H1 (cell line): Measurements from ENCODE around the gene RIN3. TPM values are rescaled to one million over a fixed set of nuclear protein-coding genes. Genes with fewer than 3 reads are reported as not detected.

Experiments
- CTCF ChIA-PET: fragments of 300-600 bp; sonication (Branson Sonifier 250); formaldehyde crosslinking; loops from one replicate; lab custom pipeline; 2021; ENCODE audit not compliant: partially characterized antibody; lab: Charles Lee
- POLR2A ChIA-PET: fragments of 300-600 bp; sonication (Branson Sonifier 250); formaldehyde crosslinking; loops from one replicate; lab custom pipeline; 2021; ENCODE audit warnings: inconsistent platforms; ENCODE audit not compliant: partially characterized antibody; lab: Charles Lee
- DNase-seq, 2 experiments: peaks; one replicate each; pipeline versions ENCODE4 v3.0.0 to v3.0.0-alpha.2; 2010 to 2022; ENCODE audit warnings: low spot score in 2 of 2, low read depth in 1 of 2, mixed read lengths in 1 of 2
- FAIRE-seq: peaks from 2 replicates; lab custom pipeline; 2011; peaks lifted over from hg19 to GRCh38; lab: Jason Lieb, UNC
- H2AFZ ChIP-seq: 2 replicates; pipeline ENCODE4 v1.8.1; 2012; ENCODE audit warnings: low read length, inconsistent platforms
- H2AK5ac ChIP-seq: 2 replicates; pipeline ENCODE4 v1.6.1; 2013; ENCODE audit warnings: low read depth, low read length
- H2BK120ac ChIP-seq: replicated peaks from 2 replicates; pipeline ENCODE3; 2013; ENCODE audit warnings: low read depth, low read length, inconsistent platforms
- H2BK12ac ChIP-seq: 2 replicates; pipeline ENCODE4 v1.6.1; 2013; ENCODE audit warnings: low read depth, low read length
- H2BK15ac ChIP-seq: 2 replicates; pipeline ENCODE4 v1.6.1; 2013; ENCODE audit warnings: low read length
- H2BK20ac ChIP-seq: 2 replicates; pipeline ENCODE4 v1.6.1; 2013; ENCODE audit warnings: low read length
- H2BK5ac ChIP-seq: 2 replicates; pipeline ENCODE4 v1.6.1; 2013; ENCODE audit warnings: low read depth, low read length
- H3K14ac ChIP-seq: 2 replicates; pipeline ENCODE4 v1.6.1; 2013; ENCODE audit warnings: inconsistent platforms; ENCODE audit not compliant: insufficient read length
- H3K18ac ChIP-seq: 2 replicates; pipeline ENCODE4 v1.6.1; 2013; ENCODE audit warnings: low read length; ENCODE audit errors: extremely low read depth
- H3K23ac ChIP-seq: 2 replicates; pipeline ENCODE4 v1.6.1; 2013; ENCODE audit warnings: inconsistent platforms; ENCODE audit not compliant: insufficient read length
- H3K23me2 ChIP-seq: 2 replicates; pipeline ENCODE4 v1.6.1; 2013; ENCODE audit warnings: low read depth, low read length
- H3K27ac ChIP-seq: 2 replicates; pipeline ENCODE4 v1.6.1; 2011; ENCODE audit warnings: low read depth, low read length, inconsistent platforms
- H3K27me3 ChIP-seq, 4 experiments: replicated peaks in 1 of 4; 1 replicate in 1 of 4; 2 replicates in 3 of 4; pipeline versions ENCODE4 v1.6.1 to v1.8.1; 2011 to 2013; ENCODE audit warnings: low read length in 3 of 4, mild to moderate bottlenecking in 3 of 4, inconsistent platforms in 2 of 4, mixed read lengths in 2 of 4, moderate library complexity in 1 of 4; ENCODE audit not compliant: control insufficient read depth in 3 of 4, insufficient read depth in 3 of 4; ENCODE audit errors: extremely low read depth in 1 of 4
- H3K36me3 ChIP-seq, 4 experiments: 2 replicates each; pipeline versions ENCODE4 v1.6.1 to v1.8.1; 2011 to 2013; ENCODE audit warnings: mild to moderate bottlenecking in 4 of 4, low read length in 3 of 4, moderate library complexity in 2 of 4, control low read depth in 1 of 4, inconsistent platforms in 1 of 4; ENCODE audit not compliant: insufficient read depth in 4 of 4, control insufficient read depth in 2 of 4
- H3K4ac ChIP-seq: replicated peaks from 2 replicates; pipeline ENCODE3; 2013; ENCODE audit warnings: low read length, low read depth, mixed read lengths, inconsistent platforms; ENCODE audit not compliant: insufficient read length
- H3K4me1 ChIP-seq, 4 experiments: replicated peaks in 1 of 4; 1 replicate in 1 of 4; 2 replicates in 3 of 4; pipeline versions ENCODE4 v1.6.1 to v1.8.1; 2011 to 2013; ENCODE audit warnings: low read length in 3 of 4, inconsistent platforms in 2 of 4, mixed read lengths in 1 of 4; ENCODE audit not compliant: insufficient read depth in 4 of 4, control insufficient read depth in 3 of 4
- H3K4me2 ChIP-seq, 2 experiments: 2 replicates each; pipeline versions ENCODE4 v1.6.1 to v1.8.1; 2011 to 2013; ENCODE audit warnings: low read depth in 2 of 2, low read length in 2 of 2, control low read depth in 1 of 2, inconsistent platforms in 1 of 2, mild to moderate bottlenecking in 1 of 2; ENCODE audit not compliant: insufficient read depth in 1 of 2
- H3K4me3 ChIP-seq, 4 experiments: fragments of 200-600, 300-600 bp in 1 of 4; sonication (generic), shearing (Covaris generic), sonication (Bioruptor Twin) in 1 of 4; 2 replicates each; pipeline versions ENCODE4 v1.5.1 to v1.8.1; 2011 to 2016; ENCODE audit warnings: low read length in 4 of 4, low read depth in 3 of 4, control low read depth in 2 of 4, inconsistent platforms in 2 of 4, mild to moderate bottlenecking in 2 of 4, mixed read lengths in 1 of 4, moderate library complexity in 1 of 4; ENCODE audit not compliant: insufficient read depth in 2 of 4; ENCODE audit errors: extremely low read depth in 1 of 4
- H3K56ac ChIP-seq: replicated peaks from 2 replicates; pipeline ENCODE3; 2013; ENCODE audit warnings: low read depth, mild to moderate bottlenecking, mixed read lengths, low read length, inconsistent platforms; ENCODE audit not compliant: insufficient read length
- H3K79me1 ChIP-seq: 2 replicates; pipeline ENCODE4 v1.6.1; 2013; ENCODE audit warnings: low read depth, low read length, control low read depth
- H3K79me2 ChIP-seq, 2 experiments: 2 replicates each; pipeline versions ENCODE4 v1.6.1 to v1.8.1; 2012 to 2013; ENCODE audit warnings: low read length in 2 of 2, mild to moderate bottlenecking in 2 of 2, inconsistent platforms in 1 of 2; ENCODE audit not compliant: insufficient read depth in 2 of 2, control insufficient read depth in 1 of 2
- H3K9ac ChIP-seq, 4 experiments: replicated peaks in 1 of 4; 1 replicate in 1 of 4; 2 replicates in 3 of 4; pipeline versions ENCODE4 v1.6.1 to v1.8.1; 2011 to 2013; ENCODE audit warnings: low read depth in 3 of 4, low read length in 3 of 4, control low read depth in 2 of 4, mild to moderate bottlenecking in 2 of 4, moderate library complexity in 2 of 4, inconsistent platforms in 1 of 4; ENCODE audit errors: extremely low read depth in 1 of 4
- H3K9me3 ChIP-seq, 2 experiments: 2 replicates each; pipeline versions ENCODE4 v1.6.1 to v1.8.1; 2012 to 2013; ENCODE audit warnings: mild to moderate bottlenecking in 2 of 2, moderate library complexity in 2 of 2, control low read depth in 1 of 2, inconsistent platforms in 1 of 2, low read depth in 1 of 2, low read length in 1 of 2, mixed read lengths in 1 of 2; ENCODE audit not compliant: insufficient read depth in 2 of 2
- H4K20me1 ChIP-seq, 2 experiments: replicated peaks in 1 of 2; 2 replicates each; pipeline versions ENCODE3 to v1.8.1; 2011 to 2013; ENCODE audit warnings: inconsistent platforms in 2 of 2, low read length in 2 of 2, mild to moderate bottlenecking in 1 of 2; ENCODE audit not compliant: insufficient read depth in 2 of 2, control insufficient read depth in 1 of 2
- H4K5ac ChIP-seq: 2 replicates; pipeline ENCODE4 v1.6.1; 2013; ENCODE audit warnings: low read length, low read depth, mixed read lengths, inconsistent platforms; ENCODE audit not compliant: insufficient read length
- H4K8ac ChIP-seq: 2 replicates; pipeline ENCODE4 v1.8.0; 2013; ENCODE audit warnings: mild to moderate bottlenecking, moderate library complexity, low read length, inconsistent platforms; ENCODE audit not compliant: insufficient read depth; ENCODE audit errors: extremely low read depth
- H4K91ac ChIP-seq: replicated peaks from 2 replicates; pipeline ENCODE3; 2013; ENCODE audit warnings: low read length, mixed read lengths, inconsistent platforms; ENCODE audit not compliant: insufficient read length
- CBX5 ChIP-seq: fragments of 300-800, 300-1000 bp; sonication (generic); IDR thresholded peaks from 2 replicates; pipeline ENCODE4 v1.7.1; 2016; ENCODE audit warnings: antibody characterized with exemption, low read length, low read depth
- CEBPB ChIP-seq: IDR thresholded peaks from 2 replicates; pipeline ENCODE4 v1.6.1; 2012; ENCODE audit warnings: low read depth, low read length
- EP300 ChIP-seq, 2 experiments: IDR thresholded peaks; 1 replicate in 1 of 2; 2 replicates in 1 of 2; pipeline ENCODE4 v1.6.1; 2011 to 2012; ENCODE audit warnings: low read depth in 2 of 2, low read length in 2 of 2, mild to moderate bottlenecking in 2 of 2, borderline replicate concordance in 1 of 2, inconsistent platforms in 1 of 2, moderate library complexity in 1 of 2
- HDAC2 ChIP-seq, 2 experiments: fragments of 300-600 bp in 1 of 2; sonication (generic) in 1 of 2; IDR thresholded peaks; 2 replicates each; pipeline ENCODE4 v1.6.1; 2011 to 2012; ENCODE audit warnings: low read depth in 2 of 2, low read length in 2 of 2, mild to moderate bottlenecking in 2 of 2, moderate library complexity in 2 of 2, borderline replicate concordance in 1 of 2, inconsistent platforms in 1 of 2
- HDAC6 ChIP-seq: IDR thresholded peaks from one replicate; pipeline ENCODE4 v1.7.1; 2012; ENCODE audit warnings: low read depth, mild to moderate bottlenecking, inconsistent platforms, low read length, moderate library complexity
- RBBP5 ChIP-seq: IDR thresholded peaks from 2 replicates; pipeline ENCODE4 v1.7.1; 2012; ENCODE audit warnings: low read depth, mild to moderate bottlenecking, inconsistent platforms, low read length, moderate library complexity, borderline replicate concordance
- RNF2 ChIP-seq: fragments of 200-900, 300-1000 bp; sonication (generic); IDR thresholded peaks from 2 replicates; pipeline ENCODE4 v1.7.1; 2016; ENCODE audit warnings: borderline replicate concordance, low read depth, mild to moderate bottlenecking, antibody characterized with exemption, low read length; ENCODE audit not compliant: poor library complexity, severe bottlenecking; ENCODE audit errors: missing control alignments
- SAP30 ChIP-seq: fragments of 300-600 bp; sonication (generic); IDR thresholded peaks from 2 replicates; pipeline ENCODE4 v1.7.1; 2012; ENCODE audit warnings: low read length, moderate library complexity, mild to moderate bottlenecking, inconsistent platforms; ENCODE audit not compliant: insufficient read depth, insufficient replicate concordance
- SUZ12 ChIP-seq: fragments of 200-600 bp; sonication (generic); IDR thresholded peaks from 2 replicates; pipeline ENCODE4 v1.6.1; 2012; ENCODE audit warnings: mild to moderate bottlenecking, inconsistent platforms, low read length, moderate library complexity, mixed read lengths
- TCF12 ChIP-seq: IDR thresholded peaks from 2 replicates; pipeline ENCODE4 v1.6.1; 2011; ENCODE audit warnings: low read depth, mild to moderate bottlenecking, low read length
- WGBS, 2 experiments: shearing (Covaris generic) in 1 of 2; methylation state at CpG; one replicate each; pipeline versions ENCODE4 v1.1.6 to v1.1.7; 2013 to 2015; ENCODE audit warnings: low lambda C conversion rate in 2 of 2, mixed read lengths in 2 of 2, inconsistent platforms in 1 of 2, low coverage in 1 of 2, missing lambda C conversion rate in 1 of 2; ENCODE audit not compliant: insufficient replicate concordance in 2 of 2, insufficient coverage in 1 of 2, insufficient read length in 1 of 2; ENCODE audit errors: extremely low coverage in 1 of 2, missing lambda C conversion rate in 1 of 2; 5-methylcytosine and 5-hydroxymethylcytosine counted together
- polyA plus RNA-seq, 7 experiments: library from polyadenylated mRNA; depleted of rRNA in 3 of 7; stranded (reverse) in 5 of 7; unstranded in 2 of 7; fragments of >200 nt in 5 of 7; fragments of 200-250 nt in 2 of 7; gene quantifications; 1 replicate in 5 of 7; 2 replicates in 1 of 7; 4 replicates in 1 of 7; pipeline versions ENCODE4 v1.2.1 to v1.2.3, GENCODE V29; 2011 to 2013; ENCODE audit warnings: missing spikeins in 2 of 7, mixed read lengths in 2 of 7
- total RNA-seq: library from RNA; stranded (reverse); fragmentation: NEBNext Ultra II Directional; extraction: Animal tissue kit (Norgen Biotek cat#: 25700); gene quantifications from 2 replicates; pipeline ENCODE4 v1.2.1, GENCODE V29; 2021
- TF ChIP-seq, protein P1 (sequence below): IDR thresholded peaks from 2 replicates; pipeline ENCODE4 v1.6.1; 2011; ENCODE audit warnings: low read depth, mild to moderate bottlenecking, low read length; ENCODE audit not compliant: insufficient read depth

The RIN3 gene
- total and polyA plus RNA-seq, 2 of the 8 experiments (the other 6 are each of a cell fraction or from before 2014, with no cell fraction given), result 0.59 to 1.5 TPM

DNA sequence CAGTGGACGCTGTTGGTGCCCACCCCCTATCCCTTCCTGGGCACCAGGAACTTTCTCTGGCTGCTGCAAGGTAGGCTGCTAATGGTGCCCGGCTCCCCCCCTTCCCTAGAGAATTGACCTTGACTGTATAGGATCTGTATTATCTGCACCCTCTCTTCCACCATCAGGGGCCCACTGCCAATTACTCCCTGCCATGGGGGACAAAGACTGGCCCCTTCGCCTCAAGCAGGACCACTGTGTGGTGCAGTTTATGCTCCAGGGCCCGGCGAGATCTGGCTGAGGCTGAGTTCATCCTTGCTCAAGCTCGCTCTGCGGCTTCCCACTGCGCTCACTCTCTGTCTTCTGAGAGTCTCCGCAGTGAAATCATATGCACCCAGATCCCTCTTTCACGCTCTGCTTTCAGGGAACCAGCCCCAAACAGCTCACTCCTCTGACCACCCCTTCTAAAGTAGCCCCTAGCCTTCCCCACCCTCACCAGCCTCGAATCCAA is 139.6 kb downstream of the RIN3 start:
- peaks cover 0 to 5% (median 2%) of the 10 kb centered on the region in 4 experiments; a peak in 2 of 7 replicates for H3K4me1 ChIP-seq
- H3K79me2 ChIP-seq, result no peaks in the 10 kb centered on the region
- H3K4me2 ChIP-seq, result no peak overlapping the region
- CTCF ChIA-PET, result interaction anchor here (0.7 to 3.9 kb wide), 7 partner anchors 15 to 40 kb away, joined by 3 to 17 read pairs (median 3); no protein-coding TSS in a partner anchor
- no peak overlapping the region for H3K4ac ChIP-seq
- no peak overlapping the region for H4K91ac ChIP-seq
- no peak for DNase-seq
- no peak overlapping the region for H2BK5ac ChIP-seq
- no peak overlapping the region for H2BK12ac ChIP-seq
- H3K9ac ChIP-seq, result no peak overlapping the region
- no peak overlapping the region for H2BK120ac ChIP-seq
- H3K9me3 ChIP-seq, result no peaks in the 10 kb centered on the region
- H3K56ac ChIP-seq, result no peak overlapping the region
- no peak overlapping the region for H3K23ac ChIP-seq
- H4K8ac ChIP-seq, result no peak overlapping the region
- H3K23me2 ChIP-seq, result no peaks in the 10 kb centered on the region
- H3K18ac ChIP-seq, result no peak overlapping the region
- no peak overlapping the region for H3K27ac ChIP-seq
- H2BK15ac ChIP-seq, result no peak overlapping the region
- POLR2A ChIA-PET, result interaction anchor here (1.8 kb wide), 1 partner anchor 34 kb away, joined by 5 read pairs; no protein-coding TSS in a partner anchor
- no peak overlapping the region for H2AK5ac ChIP-seq
- H3K27me3 ChIP-seq, result no peaks in the 10 kb centered on the region
- H2AFZ ChIP-seq, result no peak overlapping the region
- no peak for FAIRE-seq
- no peak overlapping the region for H2BK20ac ChIP-seq
- no peak overlapping the region for H3K14ac ChIP-seq
- H3K36me3 ChIP-seq, result no peaks in the 10 kb centered on the region
- no peaks in the 10 kb centered on the region for H3K79me1 ChIP-seq
- WGBS, 2 experiments, result 85% methylated on average over 11 of the region's 11 CpGs; no CpG with 5 or more reads in 1 of the 2 experiments
- no peak overlapping the region for H4K5ac ChIP-seq
- H4K20me1 ChIP-seq, result no peaks in the 10 kb centered on the region
- H3K4me3 ChIP-seq, result no peak overlapping the region
- TF ChIP-seq SAP30 (no peak), RNF2 (no peak), HDAC6 (no peak), RBBP5 (no peak), CBX5 (no peak), TCF12 (no peak), HDAC2 (IDR thresholded peaks at IDR 0.05; ENCODE audit: borderline replicate concordance in 1 of 2, low read depth in 2 of 2, low read length in 2 of 2) (no peak), CEBPB (no peak), SUZ12 (no peak), EP300 (IDR thresholded peaks at IDR 0.05; ENCODE audit: borderline replicate concordance in 1 of 2, low read depth in 2 of 2, low read length in 2 of 2) (no peak)
- TF ChIP-seq, protein P1, sequence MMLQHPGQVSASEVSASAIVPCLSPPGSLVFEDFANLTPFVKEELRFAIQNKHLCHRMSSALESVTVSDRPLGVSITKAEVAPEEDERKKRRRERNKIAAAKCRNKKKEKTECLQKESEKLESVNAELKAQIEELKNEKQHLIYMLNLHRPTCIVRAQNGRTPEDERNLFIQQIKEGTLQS, result no peak
